ENCODE results near the gene SGK1.
"Not testable (repeated sequence)": the region's sequence is repeated elsewhere in the genome, so short reads cannot be mapped to it uniquely, and the experiment has no call there.

SGK1 gene

GRCh38 chr6:134182528-134182927 is 135.4 kb downstream of the SGK1 start:
- no peak for DNase-seq

- not testable (repeated sequence) for DNase-seq
Measured at GRCh38 chr6:134181726-134182125, 136.2 kb downstream of the SGK1 start.

- DNase-seq: not testable (repeated sequence)
Measured at GRCh38 chr6:134181251-134181650, 136.7 kb downstream of the SGK1 start.

GRCh38 chr6:134180540-134180939 is 137.4 kb downstream of the SGK1 start:
- DNase-seq: not testable (repeated sequence)

- peak; percentile 20 for DNase-seq
Measured at GRCh38 chr6:134178161-134179044, 139.5 kb downstream of the SGK1 start.

- DNase-seq: no peak
Measured at GRCh38 chr6:134177753-134178160, 140.2 kb downstream of the SGK1 start.

GRCh38 chr6:134177236-134177635 is 140.7 kb downstream of the SGK1 start:
- DNase-seq: no peak

- DNase-seq: no peak
Measured at GRCh38 chr6:134176264-134176975, 141.5 kb downstream of the SGK1 start.

- DNase-seq: no peak
Measured at GRCh38 chr6:134175532-134176263, 142.2 kb downstream of the SGK1 start.

- DNase-seq: peak; percentile 79
Measured at GRCh38 chr6:134174672-134175531, 143.0 kb downstream of the SGK1 start.

- peak; percentile 55 for DNase-seq
Measured at GRCh38 chr6:134173936-134174671, 143.8 kb downstream of the SGK1 start.

- no peak for DNase-seq
Measured at GRCh38 chr6:134173366-134173725, 144.6 kb downstream of the SGK1 start.

GRCh38 chr6:134172706-134173365 is 145.1 kb downstream of the SGK1 start:
- DNase-seq: no peak

- no peak for DNase-seq
Measured at GRCh38 chr6:134172020-134172705, 145.7 kb downstream of the SGK1 start.

GRCh38 chr6:134171517-134171916 is 146.4 kb downstream of the SGK1 start:
- DNase-seq: no peak

- DNase-seq: no peak
Measured at GRCh38 chr6:134170844-134171243, 147.1 kb downstream of the SGK1 start.

- DNase-seq: no peak
Measured at GRCh38 chr6:134169871-134170486, 147.9 kb downstream of the SGK1 start.

GRCh38 chr6:134168590-134169208 is 149.2 kb downstream of the SGK1 start:
- DNase-seq: no peak

- no peak for DNase-seq
Measured at GRCh38 chr6:134166511-134167261, 151.2 kb downstream of the SGK1 start.
